GM12864 (cell line): Measurements from ENCODE around the gene SAA1.

Experiments
- DNase-seq: peaks from one replicate; pipeline ENCODE4 v3.0.0-alpha.2; 2011; ENCODE audit warnings: low read depth
- H3K4me3 ChIP-seq: 2 replicates; pipeline ENCODE4 v1.5.1; 2011; ENCODE audit warnings: mild to moderate bottlenecking, low read depth, low read length, control low read depth
- CTCF ChIP-seq: IDR thresholded peaks from 2 replicates; pipeline ENCODE4 v1.5.1; 2011; ENCODE audit warnings: low read depth, mild to moderate bottlenecking, moderate library complexity, low read length, control low read depth, inconsistent platforms; ENCODE audit errors: missing control alignments

SAA1 gene

GRCh38 chr11:18280438-18281045 lies 14.5 kb downstream of the SAA1 start:
- no peak for TF ChIP-seq CTCF
- no peak overlapping the region for H3K4me3 ChIP-seq
- DNase-seq = no peak

- TF ChIP-seq CTCF = no peak
- no peak for DNase-seq
These were observed 16.6 kb downstream of the SAA1 start for GRCh38 chr11:18282626-18283025.

GRCh38 chr11:18285841-18286240 lies 19.8 kb downstream of the SAA1 start:
- no peak for TF ChIP-seq CTCF
- H3K4me3 ChIP-seq = no peak overlapping the region
- no peak for DNase-seq

More at GRCh38 chr11:18282626-18283025, 16.6 kb downstream of the SAA1 start:
- no peak overlapping the region for H3K4me3 ChIP-seq

- DNase-seq = no peak
- no peak overlapping the region for H3K4me3 ChIP-seq
- no peak for TF ChIP-seq CTCF
These were observed 22.8 kb downstream of the SAA1 start for GRCh38 chr11:18288911-18289310.

DNA sequence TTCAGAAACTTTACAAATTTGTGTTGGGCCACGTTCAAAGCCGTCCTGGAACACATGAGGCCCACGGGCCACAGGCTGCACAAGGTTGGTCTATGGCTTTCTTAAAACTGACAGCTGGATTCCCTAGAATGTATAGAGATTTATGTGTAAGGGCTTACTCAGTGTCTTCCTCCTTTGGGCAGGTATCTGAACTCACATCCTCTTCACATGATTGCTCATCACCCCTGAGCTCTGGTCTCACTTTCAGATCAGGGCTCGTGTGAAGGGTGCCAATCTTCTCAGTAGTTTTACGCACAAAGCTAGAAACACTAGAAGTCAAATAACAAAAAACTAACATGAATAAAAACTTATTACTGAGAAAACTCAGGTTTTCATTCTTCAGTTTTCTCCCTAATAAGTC lies 28.8 kb downstream of the SAA1 start:
- H3K4me3 ChIP-seq = no peak overlapping the region
- peak; percentile 29 for DNase-seq
- TF ChIP-seq CTCF = no peak

DNA sequence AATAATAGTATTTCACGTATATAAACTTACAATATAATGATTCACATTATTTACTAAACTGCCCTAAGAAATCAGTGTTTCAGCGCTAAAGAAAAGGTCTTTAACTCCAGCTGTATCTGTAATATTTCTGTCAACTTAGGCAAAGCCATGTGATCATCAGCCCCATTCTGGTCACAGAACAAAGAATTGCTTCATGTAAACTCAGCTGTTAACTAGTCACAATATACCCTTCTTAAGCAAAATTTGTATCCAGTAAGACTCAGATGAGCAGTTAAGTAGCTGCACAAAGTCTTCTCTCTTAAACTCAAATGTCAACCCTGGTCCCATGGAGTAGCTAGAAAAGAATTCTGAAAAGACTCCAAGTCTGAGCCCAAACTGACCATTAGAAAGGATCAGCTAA lies 29.3 kb downstream of the SAA1 start:
- DNase-seq = no peak
- TF ChIP-seq CTCF = no peak
- H3K4me3 ChIP-seq = no peak overlapping the region

DNA sequence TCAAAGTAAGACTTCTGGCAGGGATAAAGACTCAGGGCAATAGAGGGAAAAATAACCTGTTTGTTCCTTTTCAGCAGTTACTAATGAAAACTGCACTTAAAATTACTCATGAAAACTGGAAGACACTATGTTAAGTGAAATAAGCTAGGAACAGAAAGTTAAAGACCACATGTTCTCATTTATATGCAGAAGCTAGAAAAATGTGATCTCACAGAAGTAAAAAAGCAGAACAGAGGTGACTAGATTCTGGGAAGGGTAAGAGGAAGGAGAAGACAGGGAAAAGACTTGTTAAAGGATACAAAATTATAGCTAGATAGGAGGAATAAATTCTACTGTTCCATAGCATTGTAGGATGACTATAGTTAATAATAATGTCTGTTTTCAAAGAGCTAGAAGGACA lies 33.7 kb downstream of the SAA1 start:
- no peak for TF ChIP-seq CTCF
- H3K4me3 ChIP-seq = no peak overlapping the region
- no peak for DNase-seq
